Sciatic nerve (tissue), 2 donors: ENCODE measurements around the gene SGMS2. TPM values are rescaled to one million over a fixed set of nuclear protein-coding genes. Genes with fewer than 3 reads are reported as not detected.
A peak's percentile ranks its signal among the peaks of the same experiment; 100 is the strongest.

Experiments
- ATAC-seq: fragments of 200-7000 bp; cut with Tn5 transposase; one replicate; pipeline ENCODE4 v1.9.1; 2020; ENCODE audit warnings: mild to moderate bottlenecking, moderate library complexity
- DNase-seq: peaks from one replicate; pipeline ENCODE4 v3.0.0-alpha.2; 2020; ENCODE audit warnings: low spot score
- intact Hi-C: fragments of 100-400 bp; cut with DNase I; formaldehyde crosslinking; loops from one replicate; pipeline ENCODE4 v1.14.2; 2022
- total RNA-seq: library from RNA; stranded (reverse); fragmentation: NEBNext Ultra II Directional; extraction: Animal tissue kit (Norgen Biotek cat#: 25700); gene quantifications from one replicate; pipeline ENCODE4 v1.2.1, GENCODE V29; 2021
- donor health status: DM: no; HTN: no; CAD: no.
- donor health status: DM: no; HTN: no; CAD: no.

The SGMS2 gene
- total RNA-seq, 1 donor from 2014 or later, result 43.6 TPM

- intact Hi-C loops, result no loop called here
- peak; percentile 69 for ATAC-seq
- no peak for DNase-seq
Observed at GRCh38 chr4:107825072-107825824, 516 bp downstream of the SGMS2 start.

GRCh38 chr4:107826421-107826980 is 1.8 kb downstream of the SGMS2 start:
- ATAC-seq, result no peak
- DNase-seq, result no peak
- intact Hi-C loops, result no loop called here

DNA sequence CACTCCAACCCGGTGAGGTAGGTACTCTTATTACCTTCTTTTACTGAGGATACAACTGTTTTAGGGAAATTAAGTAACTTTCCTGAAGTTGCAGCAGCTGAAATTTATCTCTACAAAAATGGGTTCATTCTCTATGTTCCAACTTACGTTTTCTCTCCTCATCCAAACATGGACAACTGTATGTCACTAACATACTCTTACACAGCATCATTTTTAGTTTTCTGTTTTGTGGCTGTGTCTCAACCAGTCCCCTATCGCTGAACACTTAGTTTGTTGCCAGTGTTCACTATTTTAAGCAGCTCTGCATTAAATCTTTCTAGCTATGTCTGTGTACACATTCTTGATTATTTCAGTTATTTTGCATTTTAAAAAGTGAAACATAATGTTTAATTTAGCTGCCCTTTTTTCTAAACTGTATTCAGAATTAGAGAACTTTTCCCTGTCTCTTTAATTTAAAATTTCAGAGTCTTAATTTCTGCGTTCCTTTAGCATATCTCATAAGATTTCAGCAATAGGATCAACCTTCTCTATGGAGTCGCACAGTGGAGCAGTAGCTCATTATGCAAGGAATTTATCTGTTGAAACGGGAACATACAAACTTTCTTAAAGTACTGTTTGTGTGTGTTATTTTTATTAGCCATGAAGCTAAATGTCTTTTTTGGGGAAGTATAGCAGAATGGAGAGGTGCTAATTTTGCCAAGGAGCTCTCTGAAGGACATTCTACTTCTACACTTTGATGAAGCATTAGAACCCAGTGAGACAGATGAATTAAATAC is 3.8 kb downstream of the SGMS2 start:
- intact Hi-C loops, result no loop called here
- ATAC-seq, result no peak

GRCh38 chr4:107831140-107831539 is 6.4 kb downstream of the SGMS2 start:
- ATAC-seq, result no peak
- no peak for DNase-seq

More for the DNA sequence above, 3.8 kb downstream of the SGMS2 start:
- DNase-seq, result no peak

DNA sequence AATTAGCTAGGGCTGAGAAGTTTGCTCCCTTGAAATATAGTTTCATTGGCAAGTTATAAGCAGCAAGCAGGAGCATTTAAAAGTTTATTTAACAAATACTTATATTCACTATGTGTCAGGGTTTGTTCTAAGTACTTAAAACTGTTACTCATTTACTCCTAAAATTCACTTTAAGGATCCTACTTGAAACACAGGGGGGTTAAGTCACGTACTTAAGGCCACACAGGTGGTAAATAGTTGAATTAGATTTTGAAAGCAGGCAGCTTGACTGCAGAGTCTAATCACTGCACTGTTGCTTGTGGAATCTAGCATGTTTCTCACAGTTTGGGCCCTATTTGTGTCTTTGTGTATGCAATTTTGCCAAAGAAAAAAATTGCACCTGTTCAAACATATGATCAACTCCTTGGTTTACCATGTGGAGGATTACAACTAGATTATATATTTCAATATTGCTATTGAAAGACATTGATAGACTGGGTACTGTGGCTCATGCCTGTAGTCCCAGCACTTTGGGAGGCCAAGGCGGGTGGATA is 7.6 kb downstream of the SGMS2 start:
- DNase-seq (no peak), ATAC-seq (no peak)
- intact Hi-C loops, result no loop called here

More at GRCh38 chr4:107831140-107831539, 6.4 kb downstream of the SGMS2 start:
- intact Hi-C loops, result no loop called here

DNA sequence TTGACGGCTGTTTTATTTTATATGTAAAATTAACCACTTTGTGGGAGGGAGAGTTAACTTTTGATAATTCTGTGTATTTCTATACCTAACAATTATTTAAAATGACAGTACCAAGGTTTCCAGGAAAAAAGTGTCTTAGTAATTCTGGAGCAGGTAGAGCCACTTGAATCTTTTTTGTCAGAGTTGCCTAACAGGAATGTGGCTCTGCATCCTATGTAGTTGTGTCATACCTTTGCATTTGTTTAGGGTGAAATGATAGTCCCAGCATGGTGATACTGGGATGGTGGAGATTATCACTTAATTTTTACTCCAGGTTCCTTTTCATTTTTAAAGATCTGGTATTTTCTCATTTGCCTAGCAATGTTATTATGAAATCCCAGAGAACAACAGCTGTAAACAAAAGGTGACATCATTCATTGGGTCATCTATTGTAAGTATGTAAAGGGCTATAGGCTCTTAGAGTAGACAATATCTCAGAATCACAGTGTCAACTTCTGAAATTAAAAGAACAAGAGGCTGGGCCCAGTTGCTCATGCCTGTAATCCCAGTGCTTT is 9.6 kb downstream of the SGMS2 start:
- intact Hi-C loops, result no loop called here
- no peak for DNase-seq
- no peak for ATAC-seq

DNA sequence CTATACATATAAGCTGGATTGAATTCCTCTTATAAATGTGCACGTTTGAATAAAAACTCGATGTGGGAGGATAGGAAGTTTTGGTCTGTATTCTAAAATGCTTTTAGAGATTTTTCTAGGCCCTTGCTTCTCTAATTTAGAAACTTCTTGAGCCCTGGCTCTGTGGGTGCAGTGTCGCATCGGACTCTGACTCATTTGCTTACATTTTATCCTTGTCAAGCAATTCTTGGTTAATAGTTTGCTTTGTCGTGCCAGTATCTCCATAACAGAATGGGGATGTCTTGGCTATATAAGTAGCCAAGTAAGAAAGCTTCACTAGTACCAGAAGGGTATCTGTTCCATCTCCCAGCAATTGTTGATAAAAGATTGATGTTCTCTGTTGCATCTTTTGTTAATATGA is 10.7 kb downstream of the SGMS2 start:
- intact Hi-C loops, result no loop called here
- no peak for DNase-seq
- ATAC-seq, result no peak

DNA sequence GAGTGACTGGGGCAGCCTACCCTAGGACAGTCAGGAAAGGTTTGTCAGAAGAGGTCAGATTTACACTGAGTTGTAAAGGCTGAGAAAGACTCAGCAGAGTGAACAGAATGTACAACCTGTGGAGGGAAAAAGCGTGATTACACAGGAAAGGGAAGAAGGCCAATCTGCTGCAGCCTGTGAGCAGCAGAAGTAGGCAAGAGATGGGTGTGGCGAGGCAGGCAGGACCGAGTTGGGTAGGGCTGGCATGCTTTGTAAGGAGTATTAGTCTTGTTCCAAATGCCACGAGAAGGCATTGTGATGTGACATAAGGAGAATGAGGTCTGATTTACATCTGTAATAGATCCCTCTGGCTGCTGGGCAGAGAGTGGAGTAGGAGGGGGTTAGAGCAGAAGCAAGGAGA is 12.6 kb downstream of the SGMS2 start:
- DNase-seq, result no peak
- ATAC-seq, result peak; percentile 32
- intact Hi-C loops, result no loop called here

GRCh38 chr4:107837776-107838618 is 13.3 kb downstream of the SGMS2 start:
- peak; percentile 47 for ATAC-seq
- intact Hi-C loops, result no loop called here
- no peak for DNase-seq

- DNase-seq (no peak), ATAC-seq (peak; percentile 75)
- intact Hi-C loops, result no loop called here
Observed at GRCh38 chr4:107838861-107839565, 14.3 kb downstream of the SGMS2 start.

DNA sequence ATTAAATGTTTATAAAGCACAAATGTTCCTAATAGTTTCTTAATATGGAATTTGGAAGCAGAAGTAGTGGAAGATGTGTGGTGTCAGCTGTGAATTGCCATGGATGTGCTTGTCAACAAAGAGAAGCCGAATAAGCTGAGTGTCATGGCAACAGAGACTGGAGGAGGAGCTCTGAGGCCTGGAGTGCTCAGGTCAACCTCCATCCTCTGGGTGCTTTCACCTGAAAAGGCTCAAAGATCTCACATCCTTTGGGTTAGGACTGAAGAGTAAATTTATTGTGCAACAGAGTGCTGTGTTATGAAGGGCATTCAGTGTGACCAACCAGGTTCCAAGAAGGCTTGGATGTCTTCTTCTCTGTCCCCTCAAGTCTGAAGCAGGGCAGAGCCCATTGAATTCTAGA is 18.7 kb downstream of the SGMS2 start:
- DNase-seq (no peak), ATAC-seq (no peak)
- intact Hi-C loops, result no loop called here

DNA sequence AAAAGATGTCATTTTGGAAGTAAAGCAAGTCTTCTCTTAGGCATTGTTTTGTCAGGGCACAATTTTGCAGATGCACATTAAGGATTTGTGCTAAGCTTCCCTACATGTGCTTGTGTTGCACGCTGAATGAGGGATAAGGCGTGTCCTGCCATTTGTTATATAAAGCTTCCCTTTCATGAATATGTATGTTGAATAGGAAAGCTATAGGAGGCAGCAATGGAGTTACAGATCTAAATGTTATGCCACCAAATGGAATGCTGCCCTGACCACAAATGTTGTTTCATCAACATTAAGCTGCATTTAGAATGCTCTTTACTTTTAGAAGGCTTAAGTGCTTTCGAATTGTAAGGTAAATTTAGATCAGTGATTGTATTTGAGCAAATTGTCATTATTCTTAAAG is 20.9 kb downstream of the SGMS2 start:
- no peak for ATAC-seq

GRCh38 chr4:107850438-107850837 is 25.7 kb downstream of the SGMS2 start:
- DNase-seq, result no peak
- intact Hi-C loops, result loop anchor here (5.0 kb wide), 1 partner anchor 1762 kb away; no protein-coding TSS in a partner anchor
- no peak for ATAC-seq

More for the DNA sequence above, 20.9 kb downstream of the SGMS2 start:
- intact Hi-C loops, result no loop called here
- no peak for DNase-seq

GRCh38 chr4:107853444-107854355 is 29.0 kb downstream of the SGMS2 start:
- DNase-seq (no peak), ATAC-seq (peak; percentile 73)
- intact Hi-C loops, result loop anchor here (5.0 kb wide), 1 partner anchor 1759 kb away; no protein-coding TSS in a partner anchor

DNA sequence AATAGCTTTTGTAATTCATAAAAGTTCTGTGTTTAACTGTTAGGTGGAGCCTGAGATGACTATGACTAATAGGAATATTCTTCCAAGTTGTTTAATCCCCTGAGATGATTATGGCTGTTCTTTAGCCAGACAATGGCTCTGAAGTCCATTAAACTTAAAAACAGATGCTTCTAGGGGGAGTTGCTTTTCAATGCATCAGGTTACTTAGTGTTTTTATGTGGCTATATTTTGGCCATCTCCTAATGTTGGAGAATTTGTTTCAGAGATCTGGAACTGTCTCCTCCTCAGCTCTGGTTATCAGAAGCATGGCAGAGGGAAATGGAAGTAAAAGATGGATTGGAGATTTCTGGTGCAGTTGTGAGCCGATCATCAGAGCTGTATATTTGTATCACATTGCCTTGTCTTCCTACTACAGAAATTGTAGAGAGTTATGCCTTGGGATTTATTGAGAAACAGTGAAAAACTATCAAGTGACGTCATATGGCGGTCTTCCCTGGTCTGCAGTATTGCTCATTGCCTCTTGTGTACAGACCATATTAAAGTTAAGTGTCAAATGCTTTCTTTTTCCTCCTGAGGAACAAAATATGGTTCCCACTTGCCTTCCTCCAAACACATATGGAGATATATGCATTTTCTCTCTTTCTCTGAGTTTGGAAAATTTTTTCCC is 29.8 kb downstream of the SGMS2 start:
- DNase-seq (no peak), ATAC-seq (peak; percentile 82)
- intact Hi-C loops, result loop anchor here (5.0 kb wide), 1 partner anchor 1758 kb away; no protein-coding TSS in a partner anchor

DNA sequence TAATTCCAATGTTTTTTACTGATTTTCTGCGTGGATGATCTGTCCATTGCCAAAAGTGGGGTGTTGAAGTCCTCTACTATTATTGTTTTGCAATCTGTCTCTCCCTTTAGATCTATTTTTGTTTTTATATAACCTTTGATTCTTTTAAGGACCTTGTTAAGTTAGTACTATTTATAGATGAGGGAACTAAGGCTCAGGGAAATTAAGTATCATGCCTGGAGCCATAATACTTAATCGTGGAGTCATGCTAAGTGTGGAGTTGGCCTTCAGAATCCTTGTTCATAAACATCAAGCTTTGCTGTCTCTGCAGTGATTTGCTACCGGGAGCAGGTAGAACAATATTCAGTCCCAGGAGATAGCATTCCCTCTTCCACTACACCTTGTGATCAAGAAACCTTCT is 31.0 kb downstream of the SGMS2 start:
- no peak for ATAC-seq
- no peak for DNase-seq
- intact Hi-C loops, result no loop called here
